ENCODE measurements around the gene MISP3.

Gene MISP3

DNA sequence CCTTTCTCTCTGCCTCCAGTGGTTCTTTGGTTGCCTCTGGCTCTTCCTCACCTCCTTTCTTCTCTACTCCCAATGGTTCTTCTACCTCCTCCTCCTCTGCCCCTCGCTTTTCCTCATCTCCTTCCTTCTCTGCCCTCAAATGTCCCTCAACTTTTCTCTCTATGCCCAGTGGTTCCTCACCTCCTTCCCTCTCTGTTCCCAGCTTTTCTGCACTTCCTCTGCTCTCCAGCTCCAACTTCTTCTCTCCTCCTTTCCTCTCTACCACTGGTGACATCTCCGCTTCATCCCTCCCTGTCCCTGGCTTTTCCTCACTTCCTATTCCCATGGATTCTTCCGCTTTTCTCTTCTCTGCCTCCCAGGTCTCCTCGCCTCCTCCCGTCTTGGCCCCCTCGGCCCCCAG, 18.5 kb upstream of the MISP3 start:
- DNase-seq, result no peak

DNA sequence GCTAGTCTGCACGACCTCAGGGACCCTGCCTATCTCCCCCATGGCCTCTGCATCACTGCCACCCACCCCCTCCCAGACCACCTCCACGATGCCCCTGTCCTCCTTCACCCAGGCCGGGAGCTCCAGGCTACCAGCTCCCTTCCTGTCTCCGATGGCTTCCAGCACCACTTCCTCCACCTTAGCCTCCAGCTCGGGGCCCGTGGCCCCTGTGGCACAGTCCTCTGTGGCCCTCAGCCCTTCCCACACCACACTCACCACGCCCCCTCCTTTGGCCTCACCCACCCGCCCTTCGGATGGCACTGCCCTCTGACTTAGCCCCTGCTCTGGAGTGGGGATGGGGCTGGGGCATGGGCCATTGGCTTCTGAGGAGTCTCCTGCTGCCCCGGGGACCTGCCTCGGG, 17.9 kb upstream of the MISP3 start:
- DNase-seq, result no peak

DNA sequence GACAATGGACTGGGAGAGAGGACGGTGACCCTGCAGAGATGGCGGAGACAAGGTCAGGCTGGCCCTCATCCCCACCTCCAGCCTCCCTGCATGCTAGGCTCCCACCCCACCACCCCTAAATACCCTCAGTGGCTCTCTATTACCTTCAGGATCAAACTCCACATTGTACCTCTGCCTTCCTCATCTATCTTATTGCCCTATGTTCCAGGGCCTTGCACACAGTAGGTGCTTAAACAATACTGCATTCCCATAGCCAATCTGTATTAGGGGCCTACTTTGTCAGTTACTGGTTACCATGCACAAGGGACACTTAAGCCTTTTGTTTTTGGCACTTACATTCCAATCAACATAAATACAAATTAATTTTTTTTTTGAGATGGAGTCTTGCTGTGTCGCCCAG, 17.2 kb upstream of the MISP3 start:
- DNase-seq, result no peak

DNA sequence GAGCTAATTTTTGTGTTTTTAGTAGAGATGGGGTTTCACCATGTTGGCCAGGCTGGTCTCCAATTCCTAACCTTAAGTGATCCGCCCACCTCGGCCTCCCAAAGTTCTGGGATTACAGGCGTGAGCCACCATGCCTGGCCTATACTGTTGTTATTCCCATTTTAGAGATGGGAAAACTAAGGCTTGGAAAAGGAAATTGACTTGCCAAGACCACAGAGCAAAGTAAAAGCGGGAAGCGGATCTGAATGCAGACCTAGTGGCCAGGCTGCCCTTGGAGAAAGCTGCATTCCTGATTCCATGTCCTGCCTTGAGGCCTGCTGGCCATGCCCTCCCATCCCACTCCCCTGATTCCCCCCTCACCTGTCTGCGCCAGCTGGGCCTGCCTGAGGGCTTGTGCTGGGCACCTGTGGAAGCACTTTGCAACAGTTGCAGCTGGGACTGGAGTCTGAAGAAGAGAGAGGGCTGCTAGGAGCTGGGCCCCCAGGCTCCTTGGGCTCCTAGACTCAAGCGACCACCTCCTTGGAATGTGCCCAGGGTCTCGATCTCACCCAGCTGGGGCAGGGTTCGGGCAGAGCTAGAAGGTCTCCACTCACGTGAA, 16.4 kb upstream of the MISP3 start:
- DNase-seq, result no peak

DNA sequence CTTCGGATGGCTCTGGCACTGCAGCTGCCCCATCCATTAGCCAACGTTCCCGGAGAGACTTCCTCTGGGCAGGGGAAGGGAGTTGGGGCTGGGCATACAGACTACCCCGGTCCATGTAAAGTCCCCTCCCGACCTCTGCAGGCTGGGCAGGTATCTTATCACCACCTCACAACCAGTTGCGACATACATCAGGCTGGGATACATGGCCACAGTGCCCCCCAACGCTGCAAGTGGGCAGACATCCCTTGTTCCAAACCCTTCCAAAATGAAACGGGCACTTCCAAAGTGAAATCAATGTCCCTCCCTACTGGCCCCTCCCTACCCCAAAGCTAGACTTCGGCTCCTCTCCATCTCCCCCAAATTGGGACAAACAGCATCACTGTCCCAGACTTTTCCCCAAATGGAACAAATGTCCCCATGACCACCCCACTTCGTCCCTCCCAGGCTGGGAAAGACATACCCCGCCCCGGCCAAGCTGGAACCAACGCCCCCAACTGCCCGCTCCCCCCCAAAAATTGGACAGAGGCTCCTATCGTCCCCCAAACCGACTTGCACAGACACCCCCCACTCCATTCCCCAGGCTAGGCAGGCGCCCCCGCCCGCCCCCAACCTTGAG, 15.7 kb upstream of the MISP3 start:
- DNase-seq, result no peak

DNA sequence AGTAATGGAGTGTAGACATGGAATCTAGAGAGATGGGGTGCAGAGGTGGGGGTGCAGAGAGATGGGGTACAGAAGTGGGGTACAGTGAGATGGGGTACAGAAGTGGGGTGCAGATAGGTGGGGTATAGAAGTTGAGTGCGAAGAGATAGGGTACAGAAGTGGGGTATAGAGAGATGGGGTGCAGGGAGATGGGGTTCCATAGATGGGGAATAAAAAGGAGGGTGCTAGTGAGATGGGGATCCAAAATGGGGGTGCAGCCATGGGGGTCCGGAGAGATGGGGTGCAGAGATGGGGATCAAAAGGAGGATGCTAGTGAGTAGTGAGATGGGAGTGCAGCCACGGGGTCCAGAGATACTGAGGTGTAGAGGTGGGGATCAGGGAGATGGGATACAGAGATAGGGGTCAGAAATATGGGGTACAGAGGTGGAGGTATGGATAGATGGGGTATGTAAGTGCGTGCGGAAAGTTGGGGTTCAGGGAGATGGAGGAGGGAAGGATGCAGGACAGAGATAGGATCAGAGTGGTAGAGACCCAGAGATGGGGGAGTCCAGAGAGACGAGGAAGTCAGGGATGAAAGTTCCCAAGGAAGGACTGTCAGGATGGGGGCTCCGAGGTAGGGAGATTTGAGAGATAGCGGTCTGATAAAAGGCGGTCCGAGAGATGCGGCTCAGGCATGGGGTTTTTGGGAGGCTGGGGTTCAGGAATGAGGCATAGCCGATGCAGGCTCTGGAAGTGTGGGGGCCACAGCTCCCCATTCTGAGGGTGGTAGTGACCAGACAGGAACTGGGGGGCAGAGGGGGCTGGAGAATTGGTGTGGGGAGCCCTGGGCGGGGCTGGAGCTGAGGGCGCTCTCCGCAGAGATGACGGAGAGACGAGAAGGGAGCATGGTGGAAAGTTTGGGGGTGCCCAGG, 14.1 kb upstream of the MISP3 start:
- no peak for DNase-seq

DNA sequence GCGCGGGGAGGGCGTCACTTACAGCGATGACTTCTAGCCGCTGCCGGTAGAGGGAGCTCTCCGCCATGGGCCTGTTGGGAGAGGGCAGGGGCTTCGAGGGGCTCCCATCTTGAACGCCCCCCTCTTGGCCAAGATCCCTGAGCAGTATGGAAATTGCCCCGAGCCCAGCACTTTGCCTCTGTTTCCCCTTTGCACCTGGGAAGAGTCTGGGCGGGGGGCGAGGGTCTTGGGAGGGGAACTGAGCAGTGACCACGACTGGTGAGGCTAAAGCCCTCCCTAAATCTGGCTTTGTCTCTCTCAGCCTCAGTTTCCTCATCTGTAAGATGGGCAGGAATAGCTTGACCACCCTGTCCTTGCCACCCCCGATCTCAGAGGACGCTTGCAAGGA, 13.5 kb upstream of the MISP3 start:
- DNase-seq, result peak; percentile 55

DNA sequence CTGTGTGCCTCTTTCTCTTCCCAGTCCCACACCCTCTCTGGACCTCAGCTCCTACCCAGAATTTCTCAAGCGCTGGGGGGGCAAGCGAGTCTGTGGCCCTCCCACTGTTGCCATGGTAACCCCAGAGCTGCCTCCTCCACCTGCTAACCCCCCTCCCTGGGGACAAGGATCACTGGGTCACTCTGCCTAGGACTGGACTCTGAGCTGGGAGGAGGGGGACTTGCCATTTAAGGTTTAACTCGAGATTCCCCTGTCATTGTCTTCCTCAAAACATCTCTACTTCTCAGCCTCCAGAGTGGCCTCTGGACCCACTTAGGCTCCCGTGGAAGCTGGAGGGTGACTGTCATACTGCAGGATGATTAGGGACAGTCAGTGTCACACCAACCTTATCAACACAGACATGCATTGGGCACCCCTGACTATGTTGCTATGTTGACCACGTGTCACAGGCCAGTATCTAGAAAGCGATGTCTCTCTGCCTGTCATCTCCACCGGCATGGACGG, 12.9 kb upstream of the MISP3 start:
- no peak for DNase-seq

DNA sequence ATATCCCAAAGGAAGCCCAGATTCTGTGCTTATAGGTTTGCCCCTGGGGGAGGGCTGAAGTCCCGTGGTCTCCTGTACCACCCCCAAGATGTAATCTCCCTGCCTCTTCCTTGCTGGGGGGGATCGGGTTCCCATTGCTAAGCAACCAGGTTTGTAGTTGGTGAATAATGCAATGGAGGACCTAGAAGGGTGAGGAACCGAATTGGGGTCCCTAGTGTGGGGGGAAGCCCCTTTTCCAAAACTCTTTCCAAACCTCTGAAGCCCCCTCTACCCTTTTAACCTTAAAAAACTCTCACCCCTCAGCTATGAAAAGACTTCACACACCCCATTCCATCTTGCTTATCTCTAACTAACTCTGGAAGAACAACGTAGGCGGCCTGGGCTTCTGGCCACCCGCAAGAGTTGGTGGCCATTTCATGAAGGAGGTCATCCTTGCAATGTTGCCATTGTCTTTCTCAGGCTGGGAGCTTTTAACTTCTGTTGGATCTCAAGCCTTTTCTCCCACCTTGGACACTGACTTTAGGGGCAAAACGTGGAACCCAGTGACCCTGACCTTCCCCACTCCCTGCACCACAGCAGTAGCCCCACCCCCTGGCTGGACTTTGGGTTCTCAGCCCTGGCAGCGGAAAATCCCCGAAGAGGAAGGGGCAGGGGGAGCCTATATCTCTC, 11.4 kb upstream of the MISP3 start:
- DNase-seq, result no peak

DNA sequence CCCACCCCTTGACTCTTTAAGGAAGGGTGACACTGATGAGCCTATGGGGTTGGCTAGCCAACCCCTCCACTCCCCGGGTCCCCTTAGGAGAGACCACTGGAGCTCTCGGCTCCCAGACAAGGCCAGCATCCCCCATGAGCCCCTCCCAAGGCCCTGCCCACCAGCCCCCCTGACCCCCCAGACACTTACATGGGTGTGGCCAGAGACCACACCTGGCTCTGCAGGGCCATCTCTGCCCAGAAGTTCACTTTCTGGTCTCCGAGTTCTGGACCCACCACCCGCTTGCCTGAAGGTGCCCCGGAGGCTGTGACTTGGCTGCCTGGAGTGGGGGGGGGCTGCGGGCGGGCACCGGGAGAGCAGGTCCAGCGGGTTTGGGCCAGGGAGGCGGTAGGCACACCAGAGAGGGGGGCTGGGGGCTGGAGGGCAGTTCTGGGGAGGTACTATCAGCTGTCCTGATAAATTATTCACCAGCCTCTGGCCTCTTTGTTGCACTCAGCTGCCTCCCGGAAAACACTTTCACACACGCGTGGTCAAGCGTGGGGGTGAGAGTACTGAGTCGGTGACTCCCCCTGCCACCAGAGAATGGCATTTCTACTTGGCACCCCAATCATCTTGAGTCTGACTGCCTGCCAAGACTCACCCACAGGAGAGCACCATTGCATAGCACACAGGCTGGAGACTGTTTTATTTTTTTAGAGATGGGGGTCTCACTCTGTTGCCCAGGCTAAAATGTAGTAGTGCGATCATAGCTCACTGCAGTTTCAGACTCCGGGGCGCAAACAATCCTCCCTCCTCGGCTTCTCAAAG, 10.6 kb upstream of the MISP3 start, which contains the start of gene PALM3:
PALM3 (minus strand) TSS at position 326 of the 807 bp plus-strand sequence; CDS start at position 230, 96 bp downstream.
- DNase-seq, result no peak

DNA sequence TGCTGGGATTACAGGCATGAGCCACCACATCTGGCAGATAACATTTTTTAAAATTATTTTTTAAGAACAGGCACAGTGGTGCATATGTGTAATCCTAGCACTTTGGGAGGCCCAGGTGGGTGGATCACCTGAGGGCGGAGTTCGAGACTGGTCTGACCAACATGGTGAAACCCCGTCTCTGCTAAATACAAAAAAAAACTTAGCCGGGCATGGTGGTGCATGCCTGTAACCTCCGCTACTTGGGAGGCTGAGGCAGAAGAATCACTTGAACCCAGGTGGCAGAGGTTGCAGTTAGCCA, 10.1 kb upstream of the MISP3 start:
- no peak for DNase-seq

DNA sequence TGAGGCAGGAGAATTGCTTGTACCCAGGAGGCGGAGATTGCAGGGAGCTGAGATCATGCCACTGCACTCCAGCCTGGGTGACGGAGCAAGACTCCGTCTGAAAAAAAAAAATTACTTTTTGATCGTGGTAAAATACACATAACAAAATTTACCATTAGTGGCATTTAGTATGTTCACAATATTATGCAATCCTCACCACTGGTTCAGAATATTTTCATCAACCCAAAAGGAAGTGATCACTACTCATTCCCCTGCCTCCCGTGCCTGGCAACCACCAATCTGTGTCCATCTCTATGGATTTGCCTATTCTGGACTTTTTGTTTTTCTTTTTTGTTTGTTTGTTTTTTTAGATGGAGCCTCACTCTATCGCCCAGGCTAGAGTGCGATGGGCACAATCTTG, 9.5 kb upstream of the MISP3 start:
- no peak for DNase-seq

DNA sequence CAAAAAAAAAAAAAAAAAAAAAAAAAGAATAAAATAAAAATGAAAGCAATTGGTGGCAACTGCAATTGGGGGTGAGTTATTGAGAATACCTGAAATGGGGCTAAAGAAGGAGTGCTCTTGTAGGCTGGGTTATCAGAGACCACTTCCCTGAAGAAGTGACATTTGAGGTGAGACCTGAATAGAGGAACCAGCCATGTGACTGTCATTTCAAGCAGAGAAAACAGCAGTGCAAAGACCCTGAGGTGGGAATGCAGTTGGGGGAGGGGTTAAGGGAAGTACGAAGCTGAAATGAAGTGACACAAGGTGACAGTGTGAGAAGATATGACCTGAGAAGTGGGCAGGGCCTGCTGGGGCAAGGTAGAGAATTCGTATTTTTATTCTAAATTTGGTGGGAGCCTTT, 6.5 kb upstream of the MISP3 start:
- DNase-seq, result no peak

DNA sequence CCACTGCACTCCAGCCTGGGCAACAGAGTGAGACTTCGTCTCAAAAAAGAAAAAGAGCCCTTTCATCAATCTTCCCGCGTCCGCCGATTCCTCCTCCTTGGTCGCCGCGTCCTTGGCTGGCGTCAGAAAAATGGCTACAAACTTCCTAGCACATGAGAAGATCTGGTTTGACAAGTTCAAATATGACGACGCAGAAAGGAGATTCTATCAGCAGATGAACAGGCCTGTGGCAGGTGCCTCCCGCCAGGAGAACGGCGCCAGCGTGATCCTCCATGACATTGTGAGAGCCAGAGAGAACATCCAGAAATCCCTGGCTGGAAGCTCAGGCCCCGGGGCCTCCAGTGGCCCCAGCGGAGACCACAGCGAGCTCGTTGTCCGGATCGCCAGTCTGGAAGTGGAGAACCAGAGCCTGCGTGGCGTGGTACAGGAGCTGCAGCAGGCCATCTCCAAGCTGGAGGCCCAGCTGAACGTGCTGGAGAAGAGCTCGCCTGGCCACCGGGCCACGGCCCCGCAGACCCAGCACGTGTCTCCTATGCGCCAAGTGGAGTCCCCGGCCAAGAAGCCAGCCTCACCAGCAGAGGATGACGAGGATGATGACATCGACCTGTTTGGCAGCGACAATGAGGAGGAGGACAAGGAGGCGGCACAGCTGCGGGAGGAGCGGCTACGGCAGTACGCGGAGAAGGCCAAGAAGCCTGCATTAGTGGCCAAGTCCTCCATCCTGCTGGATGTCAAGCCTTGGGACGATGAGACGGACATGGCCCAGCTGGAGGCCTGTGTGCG, 2.1 kb upstream of the MISP3 start:
- DNase-seq, result no peak

DNA sequence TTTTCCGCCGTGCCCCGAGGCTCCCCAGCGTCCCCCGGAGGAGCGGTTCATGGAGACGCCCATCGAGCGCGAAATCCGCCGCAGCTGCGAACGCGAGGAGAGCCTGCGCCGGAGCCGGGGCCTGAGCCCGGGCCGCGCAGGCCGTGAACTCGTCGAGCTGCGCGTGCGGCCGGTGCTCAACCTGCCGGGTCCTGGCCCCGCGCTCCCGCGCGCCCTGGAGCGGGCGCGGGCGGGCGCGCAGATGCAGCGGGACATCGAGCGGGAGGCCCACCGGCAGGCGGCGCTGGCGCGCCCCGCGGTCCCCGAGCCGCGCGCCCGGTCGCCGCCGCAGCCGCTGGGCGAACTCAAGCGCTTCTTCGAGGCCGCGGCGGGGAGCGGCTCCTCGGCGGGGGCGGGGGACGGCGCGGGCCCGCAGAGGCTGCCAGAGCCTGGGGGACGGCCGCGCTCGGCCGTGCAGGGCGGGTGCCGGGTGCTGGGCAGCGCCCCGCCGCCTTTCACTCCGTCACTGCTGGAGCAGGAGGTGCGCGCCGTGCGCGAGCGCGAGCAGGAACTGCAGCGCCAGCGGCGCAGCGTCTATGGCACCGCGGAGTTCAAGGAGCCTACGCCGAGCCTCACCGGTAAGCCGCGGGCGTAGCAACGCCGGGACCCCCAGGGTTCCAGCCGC, 807 bp downstream of the MISP3 start:
- DNase-seq, result peak; percentile 79

DNA sequence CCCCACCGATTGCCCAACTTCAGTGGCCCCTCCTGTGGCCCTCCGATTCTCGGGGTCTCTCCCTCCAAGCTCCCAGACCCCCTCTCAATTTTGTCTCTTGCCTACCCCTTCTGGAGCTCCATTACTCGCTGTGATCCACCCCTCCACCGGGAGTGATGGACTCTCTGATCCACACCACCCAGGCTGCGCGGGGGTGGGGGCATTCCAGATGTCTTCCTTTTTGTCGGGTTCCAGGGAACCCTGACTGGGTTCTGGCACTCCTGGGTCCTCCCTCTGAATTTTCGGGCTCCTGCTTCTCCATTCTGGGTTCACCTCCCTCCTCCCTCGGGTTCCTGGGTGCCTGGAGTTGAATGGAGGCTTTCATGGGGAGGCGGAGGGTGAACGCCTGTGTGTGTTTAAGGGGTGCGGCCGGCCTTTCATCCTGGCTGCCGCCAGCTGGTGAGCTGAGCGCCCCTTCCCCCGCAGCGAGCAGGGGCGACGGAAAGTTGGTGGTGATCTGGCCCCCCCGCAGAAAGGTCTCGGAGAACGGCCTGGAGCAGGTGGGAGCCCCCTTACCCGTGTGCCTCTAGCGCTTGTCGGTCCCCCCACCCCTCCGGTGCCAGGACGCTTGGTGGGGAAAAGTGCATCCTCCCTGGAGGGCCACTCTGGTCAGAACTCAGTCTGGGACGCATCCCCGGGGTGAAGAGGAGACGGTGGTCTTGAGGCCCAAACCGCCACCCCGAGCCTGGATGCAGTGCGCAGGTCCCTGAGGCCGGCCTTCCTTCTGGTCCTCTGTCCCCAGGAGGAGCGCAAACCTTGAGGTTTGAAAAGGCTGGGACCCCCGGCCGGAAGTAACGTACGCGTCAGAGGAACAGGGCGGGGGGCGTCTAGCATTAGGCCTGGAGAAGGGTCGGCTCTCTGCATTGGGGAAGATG, 1.6 kb downstream of the MISP3 start:
- DNase-seq, result no peak

DNA sequence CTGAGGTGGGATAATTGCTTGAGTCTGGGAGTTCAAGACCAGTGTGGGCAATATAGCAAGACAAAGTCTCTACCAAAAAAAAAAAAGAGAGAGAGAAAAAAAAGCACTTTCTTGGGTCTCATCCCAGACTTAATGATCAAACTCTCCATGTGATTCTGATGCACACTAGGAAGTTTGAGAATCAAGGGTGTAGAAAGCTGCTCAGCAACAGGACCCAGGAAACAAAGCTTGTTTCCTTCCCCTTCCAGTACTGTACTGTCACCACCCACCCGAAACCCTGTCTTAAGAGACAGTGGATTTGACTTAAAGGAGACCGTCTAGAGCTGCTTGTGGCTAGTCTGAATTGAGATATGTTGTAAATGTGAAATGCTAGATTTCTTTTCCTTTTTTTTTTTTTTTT, 5.8 kb downstream of the MISP3 start:
- no peak for DNase-seq

DNA sequence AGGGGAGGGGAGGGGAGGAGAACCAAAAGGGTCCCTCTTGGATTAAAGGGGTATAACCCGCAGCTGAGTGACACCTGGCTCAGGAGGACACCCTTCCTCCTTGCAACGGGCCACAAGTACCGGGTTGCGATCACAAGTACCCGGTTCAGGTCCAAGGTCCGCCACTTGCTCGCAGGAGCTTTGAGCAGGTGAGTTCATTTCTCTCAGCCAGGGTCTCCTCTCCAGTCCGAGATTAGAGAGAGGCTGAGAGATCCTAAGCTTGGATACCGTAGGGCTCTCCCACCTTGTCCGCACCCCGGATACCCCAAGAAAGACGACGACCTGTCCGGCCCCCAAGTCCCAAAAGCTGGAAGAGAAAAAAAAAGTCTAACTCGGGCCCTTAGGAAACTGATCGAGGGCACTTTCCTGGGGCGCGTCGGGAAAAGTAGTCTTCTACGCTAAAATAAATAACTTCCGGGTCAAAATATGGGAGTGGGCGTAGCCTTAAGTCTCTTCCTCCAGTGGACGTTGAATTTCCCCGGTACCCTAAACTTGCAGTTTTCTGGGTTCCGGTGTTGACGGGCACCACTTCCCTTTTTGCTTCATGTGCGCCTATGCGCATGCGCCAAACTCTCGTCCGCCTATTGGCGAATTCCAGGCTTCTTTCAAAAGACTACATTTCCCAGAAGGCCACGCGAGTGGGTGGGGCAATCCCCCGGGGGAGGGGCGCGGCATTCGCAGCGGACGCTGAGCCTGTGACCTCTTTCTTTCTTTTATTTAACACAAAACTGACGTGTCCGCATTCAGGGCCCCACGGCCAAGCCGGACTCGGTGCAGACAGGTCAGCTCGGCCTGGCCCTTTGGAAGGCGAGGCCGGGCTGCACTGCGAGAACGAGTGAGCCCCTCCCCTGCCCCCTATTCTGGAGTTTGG, 8.6 kb downstream of the MISP3 start:
- peak; percentile 100 for DNase-seq
